ENCODE measurements around the gene CTIF. TPM values are rescaled to one million over a fixed set of nuclear protein-coding genes. Genes with fewer than 3 reads are reported as not detected.
A peak's percentile ranks its signal among the peaks of the same experiment; 100 is the strongest.

Gene CTIF
- total and polyA plus RNA-seq, 4 experiments from 2014 or later: 5.2 to 6.5 TPM; not detected in 2

GRCh38 chr18:48796491-48797205, 257.8 kb downstream of the CTIF start:
- Histone ChIP-seq H3K27me3 (ENCODE audit: insufficient read depth, low read length) (no peaks in the 10 kb centered on the region), H3K27ac (ENCODE audit: low read depth, low read length) (no peak overlapping the region), H3K9me3 (ENCODE audit: control insufficient read depth in 1 of 2, low read length in 2 of 2) (no peaks in the 10 kb centered on the region), H3K4me3 (ENCODE audit: low read length in 2 of 2) (no peak overlapping the region), H3K36me3 (ENCODE audit: insufficient read depth, low read length) (no peaks in the 10 kb centered on the region), H3K4me1 (ENCODE audit: insufficient read depth, low read length) (peaks cover 18% of the 10 kb centered on the region)
- Mint-ChIP-seq H3K9me3 (no peaks in the 10 kb centered on the region), H3K4me3 (no peak overlapping the region), H3K27me3 (no peaks in the 10 kb centered on the region), H3K36me3 (no peaks in the 10 kb centered on the region), H3K4me1 (peaks cover 5 to 18% (median 12%) of the 10 kb centered on the region in 4 donors), H3K27ac (peak overlapping the region in 2 of 7 donors; percentile 16 to 23)
- ChIA-PET POLR2A (ENCODE audit: partially characterized antibody) (interaction anchor here (0.9 kb wide), 1 partner anchor 10 kb away, joined by 3 read pairs; no protein-coding TSS in a partner anchor), CTCF (ENCODE audit: partially characterized antibody) (interaction anchor here (0.6 kb wide), 1 partner anchor 85 kb away, joined by 3 read pairs; no protein-coding TSS in a partner anchor)
- intact Hi-C loops (cut with micrococcal nuclease): no loop called here
- DNase-seq: no peak

- ChIA-PET CTCF (ENCODE audit: partially characterized antibody) (no interaction called here), POLR2A (ENCODE audit: partially characterized antibody) (no interaction called here)
- Histone ChIP-seq H3K27me3 (ENCODE audit: insufficient read depth, low read length) (no peaks in the 10 kb centered on the region), H3K4me1 (ENCODE audit: insufficient read depth, low read length) (peaks cover 29% of the 10 kb centered on the region), H3K36me3 (ENCODE audit: insufficient read depth, low read length) (no peaks in the 10 kb centered on the region), H3K4me3 (ENCODE audit: low read length in 2 of 2) (no peak overlapping the region), H3K27ac (ENCODE audit: low read depth, low read length) (no peak overlapping the region), H3K9me3 (ENCODE audit: control insufficient read depth in 1 of 2, low read length in 2 of 2) (no peaks in the 10 kb centered on the region)
- Mint-ChIP-seq H3K4me3 (no peak overlapping the region), H3K4me1 (peaks cover 7 to 22% (median 16%) of the 10 kb centered on the region in 4 donors), H3K9me3 (no peaks in the 10 kb centered on the region), H3K27me3 (no peaks in the 10 kb centered on the region), H3K27ac (peak overlapping the region in 1 of 7 donors; percentile 23), H3K36me3 (no peaks in the 10 kb centered on the region)
- intact Hi-C loops (cut with micrococcal nuclease): no loop called here
- no peak for DNase-seq
Observed at GRCh38 chr18:48797841-48798255, 259.0 kb downstream of the CTIF start.

- ChIA-PET CTCF (ENCODE audit: partially characterized antibody) (no interaction called here), POLR2A (ENCODE audit: partially characterized antibody) (no interaction called here)
- intact Hi-C loops (cut with micrococcal nuclease): no loop called here
- H3K27me3 Mint-ChIP-seq: no peaks in the 10 kb centered on the region
- no peaks in the 10 kb centered on the region for H3K9me3 Mint-ChIP-seq
- H3K4me1 ChIP-seq (ENCODE audit: insufficient read depth, low read length): peaks cover 29% of the 10 kb centered on the region
- peak overlapping the region in 1 of 7 donors; percentile 52 for H3K27ac Mint-ChIP-seq
- DNase-seq: no peak
- H3K27ac ChIP-seq (ENCODE audit: low read depth, low read length): no peak overlapping the region
- H3K4me1 Mint-ChIP-seq: peaks cover 7 to 29% (median 16%) of the 10 kb centered on the region in 4 donors
- no peaks in the 10 kb centered on the region for H3K36me3 ChIP-seq (ENCODE audit: insufficient read depth, low read length)
- H3K9me3 ChIP-seq (ENCODE audit: control insufficient read depth in 1 of 2, low read length in 2 of 2): no peaks in the 10 kb centered on the region
- H3K4me3 Mint-ChIP-seq: no peak overlapping the region
- no peaks in the 10 kb centered on the region for H3K27me3 ChIP-seq (ENCODE audit: insufficient read depth, low read length)
- no peaks in the 10 kb centered on the region for H3K36me3 Mint-ChIP-seq
- no peak overlapping the region for H3K4me3 ChIP-seq (ENCODE audit: low read length in 2 of 2)
Observed at GRCh38 chr18:48798334-48799245, 259.8 kb downstream of the CTIF start.

- H3K36me3 Mint-ChIP-seq: no peaks in the 10 kb centered on the region
- H3K27ac ChIP-seq (ENCODE audit: low read depth, low read length): no peak overlapping the region
- no peak overlapping the region for H3K4me3 Mint-ChIP-seq
- POLR2A ChIA-PET (ENCODE audit: partially characterized antibody): no interaction called here
- no peak overlapping the region for H3K27ac Mint-ChIP-seq
- H3K9me3 Mint-ChIP-seq: no peaks in the 10 kb centered on the region
- no peak overlapping the region for H3K4me3 ChIP-seq (ENCODE audit: low read length in 2 of 2)
- H3K9me3 ChIP-seq (ENCODE audit: control insufficient read depth in 1 of 2, low read length in 2 of 2): no peaks in the 10 kb centered on the region
- H3K4me1 Mint-ChIP-seq: peaks cover 7 to 34% (median 19%) of the 10 kb centered on the region in 4 donors
- no peaks in the 10 kb centered on the region for H3K36me3 ChIP-seq (ENCODE audit: insufficient read depth, low read length)
- intact Hi-C loops (cut with micrococcal nuclease): no loop called here
- DNase-seq: no peak
- CTCF ChIA-PET (ENCODE audit: partially characterized antibody): no interaction called here
- peaks cover 29% of the 10 kb centered on the region for H3K4me1 ChIP-seq (ENCODE audit: insufficient read depth, low read length)
- no peaks in the 10 kb centered on the region for H3K27me3 ChIP-seq (ENCODE audit: insufficient read depth, low read length)
- H3K27me3 Mint-ChIP-seq: no peaks in the 10 kb centered on the region
Observed at GRCh38 chr18:48799724-48800315, 261.0 kb downstream of the CTIF start.

- H3K27me3 Mint-ChIP-seq: no peaks in the 10 kb centered on the region
- Histone ChIP-seq H3K9me3 (ENCODE audit: control insufficient read depth in 1 of 2, low read length in 2 of 2) (no peaks in the 10 kb centered on the region), H3K4me1 (ENCODE audit: insufficient read depth, low read length) (peaks cover 29% of the 10 kb centered on the region), H3K4me3 (ENCODE audit: low read length in 2 of 2) (no peak overlapping the region), H3K36me3 (ENCODE audit: insufficient read depth, low read length) (no peaks in the 10 kb centered on the region), H3K27me3 (ENCODE audit: insufficient read depth, low read length) (no peaks in the 10 kb centered on the region), H3K27ac (ENCODE audit: low read depth, low read length) (no peak overlapping the region)
- H3K9me3 Mint-ChIP-seq: peaks cover 0 to 2% (median 0%) of the 10 kb centered on the region in 8 donors
- intact Hi-C loops (cut with micrococcal nuclease): no loop called here
- peaks cover 8 to 40% (median 23%) of the 10 kb centered on the region in 4 donors for H3K4me1 Mint-ChIP-seq
- ChIA-PET POLR2A (ENCODE audit: partially characterized antibody) (no interaction called here), CTCF (ENCODE audit: partially characterized antibody) (interaction anchor here (0.5 kb wide), 1 partner anchor 600 kb away, joined by 3 read pairs; no protein-coding TSS in a partner anchor)
- no peak overlapping the region for H3K4me3 Mint-ChIP-seq
- no peak for DNase-seq
- H3K36me3 Mint-ChIP-seq: no peaks in the 10 kb centered on the region
- peak overlapping the region in 1 of 7 donors; percentile 75 for H3K27ac Mint-ChIP-seq
Observed at GRCh38 chr18:48800466-48800865, 261.6 kb downstream of the CTIF start.

- ChIA-PET POLR2A (ENCODE audit: partially characterized antibody) (interaction anchor here (1.1 to 1.9 kb wide), 3 partner anchors 13 to 686 kb away, joined by 3 to 7 read pairs (median 3); partner anchors contain the start of gene C18orf32), CTCF (ENCODE audit: partially characterized antibody) (interaction anchor here (0.5 kb wide), 1 partner anchor 599 kb away, joined by 3 read pairs; no protein-coding TSS in a partner anchor)
- Mint-ChIP-seq H3K27me3 (no peaks in the 10 kb centered on the region), H3K36me3 (no peaks in the 10 kb centered on the region), H3K9me3 (peaks cover 0 to 2% (median 0%) of the 10 kb centered on the region in 8 donors), H3K4me1 (peaks cover 13 to 46% (median 28%) of the 10 kb centered on the region in 4 donors), H3K27ac (no peak overlapping the region), H3K4me3 (no peak overlapping the region)
- intact Hi-C loops (cut with micrococcal nuclease): no loop called here
- Histone ChIP-seq H3K4me3 (ENCODE audit: low read length in 2 of 2) (no peak overlapping the region), H3K36me3 (ENCODE audit: insufficient read depth, low read length) (no peaks in the 10 kb centered on the region), H3K4me1 (ENCODE audit: insufficient read depth, low read length) (peaks cover 33% of the 10 kb centered on the region), H3K9me3 (ENCODE audit: control insufficient read depth in 1 of 2, low read length in 2 of 2) (no peaks in the 10 kb centered on the region), H3K27me3 (ENCODE audit: insufficient read depth, low read length) (no peaks in the 10 kb centered on the region), H3K27ac (ENCODE audit: low read depth, low read length) (no peak overlapping the region)
- no peak for DNase-seq
Observed at GRCh38 chr18:48800876-48801727, 262.3 kb downstream of the CTIF start.

Measured in CD4-positive, alpha-beta memory T cell (primary cell).